ENCODE results near the gene NEUROD2. TPM values are rescaled to one million over a fixed set of nuclear protein-coding genes. Genes with fewer than 3 reads are reported as not detected.

The NEUROD2 gene
- under 1 TPM in 3 of 4 donors, not detected in 1; 0.03 to 0.27 (median 0.04) TPM for polyA plus RNA-seq
- long read RNA-seq, donor 1: 0 reads
- long read RNA-seq, donor 2, full-length matches to known transcripts: 1 of 1 reads
- long read RNA-seq, donor 2, partial matches to known transcripts: 0 of 1 reads
- long read RNA-seq, donor 2, other reads (novel, unspliced or antisense): 0 of 1 reads
- long read RNA-seq, donor 3: 0 reads
- long read RNA-seq, donor 4: 0 reads
- long read RNA-seq, donor 5: 0 reads
- long read RNA-seq, donor 6: 0 reads
- long read RNA-seq, donor 7, full-length matches to known transcripts: 2 of 14 reads
- long read RNA-seq, donor 7, partial matches to known transcripts: 12 of 14 reads
- long read RNA-seq, donor 7, other reads (novel, unspliced or antisense): 0 of 14 reads
- long read RNA-seq, donor 8: 0 reads
- long read RNA-seq, donor 9: 0 reads
- long read RNA-seq, donor 10: 0 reads

- Histone ChIP-seq H3K4me1 (ENCODE audit: control insufficient read depth in 3 of 3, insufficient read depth in 2 of 3, low read depth in 1 of 3, low read length in 2 of 3) (peaks cover 0 to 3% (median 0%) of the 10 kb centered on the region in 3 donors), H3K27me3 (ENCODE audit: control insufficient read depth in 3 of 3, insufficient read depth in 3 of 3, low read length in 3 of 3) (peaks cover 10 to 93% (median 45%) of the 10 kb centered on the region in 3 donors), H3K4me3 (ENCODE audit: low read depth in 1 of 3, low read length in 3 of 3) (no peak within 1 kb of the TSS), H3K9me3 (ENCODE audit: control insufficient read depth in 2 of 2, insufficient read depth in 1 of 2, low read depth in 1 of 2, low read length in 1 of 2) (peaks cover 0 to 3% of the 10 kb centered on the region in 2 donors), H3K27ac (ENCODE audit: low read depth in 1 of 3, low read length in 2 of 3) (no peak within 1 kb of the TSS), H3K36me3 (ENCODE audit: control insufficient read depth in 3 of 3, insufficient read depth in 2 of 3, low read depth in 1 of 3, low read length in 3 of 3) (no peaks in the 10 kb centered on the region)
- 4 to 6% (median 4%) methylated on average over 20 of the region's 20 CpGs for WGBS, 3 donors
- FAIRE-seq (no peak), DNase-seq (no peak)
These were observed at the start of gene NEUROD2 for GRCh38 chr17:39607851-39608130. Gene NEUROD2 (minus strand): TSS chr17:39607920. CDS start chr17:39606599, 1,321 bp downstream.

- peaks cover 3 to 80% (median 19%) of the 10 kb centered on the region in 3 donors for H3K36me3 ChIP-seq (ENCODE audit: control insufficient read depth in 3 of 3, insufficient read depth in 2 of 3, low read depth in 1 of 3, low read length in 3 of 3)
- no peak overlapping the region for H3K27ac ChIP-seq (ENCODE audit: low read depth in 1 of 3, low read length in 2 of 3)
- no peak overlapping the region for H3K4me3 ChIP-seq (ENCODE audit: low read depth in 1 of 3, low read length in 3 of 3)
- H3K27me3 ChIP-seq (ENCODE audit: control insufficient read depth in 3 of 3, insufficient read depth in 3 of 3, low read length in 3 of 3): no peaks in the 10 kb centered on the region
- H3K9me3 ChIP-seq (ENCODE audit: control insufficient read depth in 2 of 2, insufficient read depth in 1 of 2, low read depth in 1 of 2, low read length in 1 of 2): no peaks in the 10 kb centered on the region
- 93% methylated on average over 2 of the region's 2 CpGs for WGBS, 3 donors
- H3K4me1 ChIP-seq (ENCODE audit: control insufficient read depth in 3 of 3, insufficient read depth in 2 of 3, low read depth in 1 of 3, low read length in 2 of 3): peaks cover 2 to 28% (median 4%) of the 10 kb centered on the region in 3 donors
- no peak for FAIRE-seq
- DNase-seq: no peak
These were observed 47.4 kb upstream of the NEUROD2 start for GRCh38 chr17:39655105-39655504.

DNA sequence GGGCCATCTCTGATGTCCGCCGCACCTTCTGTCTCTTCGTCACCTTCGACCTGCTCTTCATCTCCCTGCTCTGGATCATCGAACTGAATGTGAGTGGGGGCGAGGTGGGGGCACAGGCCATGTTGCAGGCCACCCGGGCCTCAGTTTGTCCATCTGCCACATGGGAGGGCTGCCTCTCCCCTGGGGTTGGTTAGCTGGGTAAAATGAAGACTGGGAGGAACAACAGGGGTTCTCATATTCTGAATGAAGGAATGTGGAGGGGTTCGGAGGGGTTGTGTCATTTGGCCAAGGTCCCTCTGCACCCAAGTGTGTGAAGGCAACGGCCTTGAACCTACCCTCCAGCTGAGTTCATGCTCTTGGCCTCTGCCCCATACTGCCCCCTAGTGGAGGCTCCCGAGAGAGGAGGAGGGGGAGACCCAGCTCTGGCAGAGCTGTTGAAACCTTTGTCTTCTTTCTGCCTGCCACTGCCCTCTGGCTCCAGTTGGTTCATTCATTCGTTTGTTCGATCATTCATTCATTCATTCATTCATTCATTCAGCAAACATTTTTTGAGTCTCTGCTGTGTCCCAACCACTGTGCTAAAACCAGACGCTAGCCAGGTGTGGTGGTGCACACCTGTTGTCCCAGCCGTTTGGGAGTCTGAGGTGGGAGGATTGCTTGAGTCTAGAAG, 46.1 kb upstream of the NEUROD2 start:
- peak; percentile 74 to 76 for DNase-seq
- Histone ChIP-seq H3K9me3 (ENCODE audit: control insufficient read depth in 2 of 2, insufficient read depth in 1 of 2, low read depth in 1 of 2, low read length in 1 of 2) (no peaks in the 10 kb centered on the region), H3K36me3 (ENCODE audit: control insufficient read depth in 3 of 3, insufficient read depth in 2 of 3, low read depth in 1 of 3, low read length in 3 of 3) (peaks cover 0 to 71% (median 12%) of the 10 kb centered on the region in 3 donors), H3K4me1 (ENCODE audit: control insufficient read depth in 3 of 3, insufficient read depth in 2 of 3, low read depth in 1 of 3, low read length in 2 of 3) (peaks cover 2 to 28% (median 4%) of the 10 kb centered on the region in 3 donors), H3K27me3 (ENCODE audit: control insufficient read depth in 3 of 3, insufficient read depth in 3 of 3, low read length in 3 of 3) (no peaks in the 10 kb centered on the region), H3K4me3 (ENCODE audit: low read depth in 1 of 3, low read length in 3 of 3) (no peak overlapping the region), H3K27ac (ENCODE audit: low read depth in 1 of 3, low read length in 2 of 3) (no peak overlapping the region)
- FAIRE-seq: no peak
- 50 to 63% (median 50%) methylated on average over 14 of the region's 14 CpGs for WGBS, 3 donors

GRCh38 chr17:39653316-39653661, 45.6 kb upstream of the NEUROD2 start:
- peak overlapping the region in 1 of 3 donors; percentile 49 for H3K27ac ChIP-seq (ENCODE audit: low read depth in 1 of 3, low read length in 2 of 3)
- peaks cover 0 to 69% (median 9%) of the 10 kb centered on the region in 3 donors for H3K36me3 ChIP-seq (ENCODE audit: control insufficient read depth in 3 of 3, insufficient read depth in 2 of 3, low read depth in 1 of 3, low read length in 3 of 3)
- H3K4me3 ChIP-seq (ENCODE audit: low read depth in 1 of 3, low read length in 3 of 3): no peak overlapping the region
- H3K4me1 ChIP-seq (ENCODE audit: control insufficient read depth in 3 of 3, insufficient read depth in 2 of 3, low read depth in 1 of 3, low read length in 2 of 3): peaks cover 2 to 33% (median 4%) of the 10 kb centered on the region in 3 donors
- no peaks in the 10 kb centered on the region for H3K27me3 ChIP-seq (ENCODE audit: control insufficient read depth in 3 of 3, insufficient read depth in 3 of 3, low read length in 3 of 3)
- no peaks in the 10 kb centered on the region for H3K9me3 ChIP-seq (ENCODE audit: control insufficient read depth in 2 of 2, insufficient read depth in 1 of 2, low read depth in 1 of 2, low read length in 1 of 2)
- peak in 1 of 2 donors; percentile 9 for DNase-seq
- FAIRE-seq: no peak
- WGBS, 3 donors: 58 to 77% (median 73%) methylated on average over 11 to 12 of the region's 12 CpGs

- no peak for FAIRE-seq
- Histone ChIP-seq H3K36me3 (ENCODE audit: control insufficient read depth in 3 of 3, insufficient read depth in 2 of 3, low read depth in 1 of 3, low read length in 3 of 3) (peaks cover 0 to 64% (median 6%) of the 10 kb centered on the region in 3 donors), H3K27me3 (ENCODE audit: control insufficient read depth in 3 of 3, insufficient read depth in 3 of 3, low read length in 3 of 3) (no peaks in the 10 kb centered on the region), H3K4me1 (ENCODE audit: control insufficient read depth in 3 of 3, insufficient read depth in 2 of 3, low read depth in 1 of 3, low read length in 2 of 3) (peaks cover 2 to 35% (median 4%) of the 10 kb centered on the region in 3 donors), H3K27ac (ENCODE audit: low read depth in 1 of 3, low read length in 2 of 3) (peak overlapping the region in 2 of 3 donors; percentile 49 to 75), H3K9me3 (ENCODE audit: control insufficient read depth in 2 of 2, insufficient read depth in 1 of 2, low read depth in 1 of 2, low read length in 1 of 2) (no peaks in the 10 kb centered on the region), H3K4me3 (ENCODE audit: low read depth in 1 of 3, low read length in 3 of 3) (no peak overlapping the region)
- 22 to 47% (median 40%) methylated on average over 7 of the region's 7 CpGs for WGBS, 3 donors
- DNase-seq: peak in 1 of 2 donors; percentile 51
These were observed 45.0 kb upstream of the NEUROD2 start for GRCh38 chr17:39652587-39653315.

DNA sequence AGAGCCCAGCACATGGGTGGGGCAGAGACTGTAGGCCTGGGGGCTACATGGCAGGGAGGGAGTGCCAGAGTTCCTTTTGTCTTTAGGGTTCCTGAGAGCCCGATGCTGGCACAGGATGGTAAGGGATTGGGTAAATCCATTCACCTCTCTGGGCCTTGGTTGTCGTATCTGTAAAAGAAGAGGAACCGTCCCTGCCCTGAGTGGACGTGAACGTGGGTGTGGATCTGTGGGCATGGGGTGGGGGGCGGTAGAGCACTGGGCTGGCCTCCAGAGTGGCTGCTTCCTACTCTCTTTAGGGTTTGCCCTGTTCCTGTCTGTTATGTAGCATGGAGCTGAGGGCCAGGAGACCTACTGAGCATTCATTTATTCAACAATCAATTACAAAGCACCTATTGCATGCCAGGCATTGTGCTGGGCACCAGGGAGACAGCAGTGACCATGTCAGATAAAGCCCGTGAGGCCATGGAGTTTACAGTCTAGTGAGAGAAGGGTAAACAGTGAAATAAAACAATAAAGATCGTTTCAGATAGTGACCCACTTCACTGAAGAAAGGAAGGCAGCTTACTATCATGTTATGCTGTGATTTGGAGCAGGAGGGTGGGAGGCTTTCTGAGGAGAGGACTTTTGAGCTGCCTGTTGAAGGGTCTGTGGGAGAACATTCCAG, 44.3 kb upstream of the NEUROD2 start:
- Histone ChIP-seq H3K9me3 (ENCODE audit: control insufficient read depth in 2 of 2, insufficient read depth in 1 of 2, low read depth in 1 of 2, low read length in 1 of 2) (no peaks in the 10 kb centered on the region), H3K4me3 (ENCODE audit: low read depth in 1 of 3, low read length in 3 of 3) (no peak overlapping the region), H3K4me1 (ENCODE audit: control insufficient read depth in 3 of 3, insufficient read depth in 2 of 3, low read depth in 1 of 3, low read length in 2 of 3) (peaks cover 2 to 35% (median 4%) of the 10 kb centered on the region in 3 donors), H3K27ac (ENCODE audit: low read depth in 1 of 3, low read length in 2 of 3) (peak overlapping the region in 2 of 3 donors; percentile 49 to 75), H3K36me3 (ENCODE audit: control insufficient read depth in 3 of 3, insufficient read depth in 2 of 3, low read depth in 1 of 3, low read length in 3 of 3) (peaks cover 0 to 62% (median 5%) of the 10 kb centered on the region in 3 donors), H3K27me3 (ENCODE audit: control insufficient read depth in 3 of 3, insufficient read depth in 3 of 3, low read length in 3 of 3) (no peaks in the 10 kb centered on the region)
- WGBS, 3 donors: 23 to 48% (median 39%) methylated on average over 8 of the region's 8 CpGs
- FAIRE-seq (no peak), DNase-seq (peak; percentile 59 to 64)

GRCh38 chr17:39650121-39650579, 42.4 kb upstream of the NEUROD2 start:
- no peak for DNase-seq
- FAIRE-seq: no peak
- Histone ChIP-seq H3K4me1 (ENCODE audit: control insufficient read depth in 3 of 3, insufficient read depth in 2 of 3, low read depth in 1 of 3, low read length in 2 of 3) (peaks cover 2 to 39% (median 4%) of the 10 kb centered on the region in 3 donors), H3K27ac (ENCODE audit: low read depth in 1 of 3, low read length in 2 of 3) (no peak overlapping the region), H3K4me3 (ENCODE audit: low read depth in 1 of 3, low read length in 3 of 3) (no peak overlapping the region), H3K27me3 (ENCODE audit: control insufficient read depth in 3 of 3, insufficient read depth in 3 of 3, low read length in 3 of 3) (no peaks in the 10 kb centered on the region), H3K36me3 (ENCODE audit: control insufficient read depth in 3 of 3, insufficient read depth in 2 of 3, low read depth in 1 of 3, low read length in 3 of 3) (peaks cover 0 to 57% (median 0%) of the 10 kb centered on the region in 3 donors), H3K9me3 (ENCODE audit: control insufficient read depth in 2 of 2, insufficient read depth in 1 of 2, low read depth in 1 of 2, low read length in 1 of 2) (no peaks in the 10 kb centered on the region)
- 89 to 96% (median 89%) methylated on average over 11 of the region's 11 CpGs for WGBS, 3 donors
